ENCODE measurements around the gene CMIP.

DNA sequence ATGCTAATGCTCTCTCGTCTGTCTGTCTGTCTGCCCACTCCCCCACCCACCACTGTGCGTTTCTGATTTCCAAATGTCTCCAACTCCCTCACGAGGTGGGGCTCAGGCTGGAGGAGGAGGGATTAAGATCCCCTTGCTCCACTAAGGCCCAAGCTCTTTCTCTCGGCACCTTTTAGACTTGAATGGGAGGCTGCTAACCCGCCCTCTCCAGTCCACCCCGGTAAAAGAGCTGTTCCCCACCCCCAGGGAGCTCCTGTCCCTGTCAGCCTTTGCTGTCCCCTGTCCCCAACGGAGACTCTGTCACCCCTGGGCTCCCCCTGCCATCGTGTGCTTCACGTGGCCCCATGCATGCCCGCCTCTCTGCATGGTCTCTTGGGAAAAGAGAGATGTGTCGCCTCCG lies 266.0 kb downstream of the CMIP start:
- TF ChIP-seq, protein P1, sequence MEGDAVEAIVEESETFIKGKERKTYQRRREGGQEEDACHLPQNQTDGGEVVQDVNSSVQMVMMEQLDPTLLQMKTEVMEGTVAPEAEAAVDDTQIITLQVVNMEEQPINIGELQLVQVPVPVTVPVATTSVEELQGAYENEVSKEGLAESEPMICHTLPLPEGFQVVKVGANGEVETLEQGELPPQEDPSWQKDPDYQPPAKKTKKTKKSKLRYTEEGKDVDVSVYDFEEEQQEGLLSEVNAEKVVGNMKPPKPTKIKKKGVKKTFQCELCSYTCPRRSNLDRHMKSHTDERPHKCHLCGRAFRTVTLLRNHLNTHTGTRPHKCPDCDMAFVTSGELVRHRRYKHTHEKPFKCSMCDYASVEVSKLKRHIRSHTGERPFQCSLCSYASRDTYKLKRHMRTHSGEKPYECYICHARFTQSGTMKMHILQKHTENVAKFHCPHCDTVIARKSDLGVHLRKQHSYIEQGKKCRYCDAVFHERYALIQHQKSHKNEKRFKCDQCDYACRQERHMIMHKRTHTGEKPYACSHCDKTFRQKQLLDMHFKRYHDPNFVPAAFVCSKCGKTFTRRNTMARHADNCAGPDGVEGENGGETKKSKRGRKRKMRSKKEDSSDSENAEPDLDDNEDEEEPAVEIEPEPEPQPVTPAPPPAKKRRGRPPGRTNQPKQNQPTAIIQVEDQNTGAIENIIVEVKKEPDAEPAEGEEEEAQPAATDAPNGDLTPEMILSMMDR (IDR thresholded peaks at IDR 0.05), result no peak
- TF ChIP-seq EZH2phosphoT487 (IDR thresholded peaks at IDR 0.05), result no peak
- no peak for TF ChIP-seq EZH2 (IDR thresholded peaks at IDR 0.05)

Measured in neural progenitor cell (in vitro differentiated cells).